HG03378 (cell line): Measurements from ENCODE around the gene RHD.
"Not testable (repeated sequence)": the region's sequence is repeated elsewhere in the genome, so short reads cannot be mapped to it uniquely, and the experiment has no call there.

Experiments used
- ATAC-seq: cut with Tn5 transposase; IDR thresholded peaks from one replicate; pipeline ENCODE4 v1.9.1; 2021; ENCODE audit warnings: mild to moderate bottlenecking, moderate library complexity; ENCODE audit not compliant: unreplicated experiment

Gene RHD

DNA sequence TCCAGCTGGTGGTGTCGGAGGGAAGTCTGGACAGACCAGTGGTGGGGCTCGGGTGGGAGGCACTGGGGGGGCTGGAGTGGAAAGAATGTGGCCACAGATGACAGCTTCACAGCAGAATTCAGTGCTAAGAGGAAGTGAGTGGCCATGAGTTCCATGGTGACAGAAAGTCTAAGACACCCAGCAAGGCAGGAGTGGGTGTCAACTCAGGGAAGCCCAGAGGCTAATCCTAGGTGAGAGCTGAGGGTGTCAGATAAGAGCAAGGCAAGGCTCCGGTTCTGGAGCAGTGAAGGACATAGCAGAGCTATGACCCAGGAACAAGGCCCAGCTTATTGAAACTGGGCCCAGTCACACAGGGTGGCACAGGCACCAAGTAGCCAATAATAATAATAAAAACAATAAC lies 30.0 kb downstream of the RHD start:
- not testable (repeated sequence) for ATAC-seq

DNA sequence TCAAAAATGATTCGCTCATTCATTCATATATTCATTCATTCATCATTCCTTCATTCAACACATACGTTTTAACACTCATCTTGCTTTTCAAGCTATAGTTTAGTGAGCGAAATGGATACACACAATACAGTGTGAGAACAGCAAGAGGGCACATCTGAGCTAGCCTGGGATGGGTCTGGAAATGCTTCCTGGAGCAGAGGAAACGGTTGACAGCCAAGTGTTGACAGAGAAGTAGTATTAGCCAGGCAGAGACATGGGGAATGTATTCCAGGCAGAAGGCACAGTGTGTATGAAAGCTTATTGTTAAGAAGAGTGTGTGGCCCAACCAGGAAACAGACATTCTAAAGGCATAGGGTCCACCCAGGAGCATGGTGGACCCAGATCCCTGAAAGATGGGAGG lies 32.6 kb downstream of the RHD start:
- ATAC-seq = not testable (repeated sequence)

DNA sequence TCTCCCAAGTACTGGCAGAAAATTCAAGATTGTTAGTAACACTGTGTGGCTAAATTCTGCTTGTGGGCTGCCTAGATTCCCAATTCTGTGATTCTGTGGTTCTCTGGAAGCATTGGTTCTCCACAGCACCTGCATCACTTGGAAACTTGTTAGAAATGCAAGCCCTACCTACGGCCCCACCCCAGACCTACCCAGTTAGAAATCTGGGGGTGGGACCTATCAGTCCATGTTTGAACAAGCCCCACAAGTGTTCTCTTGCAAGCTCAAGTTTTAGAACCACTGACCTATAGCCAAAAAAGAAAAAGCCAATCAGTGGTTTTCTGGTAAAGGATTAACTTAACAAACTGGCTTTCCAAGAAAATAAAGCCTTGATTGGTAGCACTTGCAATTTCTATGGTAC lies 35.9 kb downstream of the RHD start:
- ATAC-seq = not testable (repeated sequence)

DNA sequence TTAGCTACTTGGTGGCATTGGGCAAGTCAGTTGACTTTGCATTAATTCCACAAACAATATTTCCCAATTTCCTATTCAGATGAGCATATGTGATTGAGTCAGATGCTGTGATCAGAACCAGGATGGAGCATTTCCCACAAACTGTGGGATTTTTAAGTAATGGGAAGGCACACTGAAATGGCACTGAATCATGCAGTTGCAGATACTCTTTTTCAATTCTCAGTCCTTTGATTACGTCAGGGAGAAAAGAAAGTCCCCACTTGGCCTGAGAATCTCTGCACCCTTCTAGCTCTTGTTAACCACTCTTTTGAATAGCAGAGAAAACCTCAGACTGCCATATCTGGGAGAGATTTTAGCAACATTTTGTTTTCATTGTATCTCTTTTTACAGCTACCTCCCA lies 36.8 kb downstream of the RHD start:
- ATAC-seq = not testable (repeated sequence)

DNA sequence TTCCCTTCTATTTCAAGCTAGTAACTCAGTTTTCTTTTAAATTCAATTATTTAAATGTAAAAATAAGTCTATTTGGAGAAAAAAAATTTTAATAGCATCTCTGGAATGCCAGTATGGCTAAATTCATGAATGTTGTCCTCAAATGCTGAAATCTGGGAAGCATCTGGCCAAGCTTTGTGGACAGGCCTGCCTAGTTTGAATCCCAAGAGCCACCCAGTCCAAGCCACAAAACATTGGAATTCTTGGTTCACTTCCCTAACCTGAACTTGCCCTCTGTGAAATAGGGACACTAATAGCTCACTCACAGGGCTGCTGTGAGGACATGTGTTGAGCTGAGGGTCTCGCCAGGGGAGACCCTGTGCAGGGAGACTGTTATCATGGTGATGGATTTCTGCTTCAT lies 37.2 kb downstream of the RHD start:
- ATAC-seq = not testable (repeated sequence)

DNA sequence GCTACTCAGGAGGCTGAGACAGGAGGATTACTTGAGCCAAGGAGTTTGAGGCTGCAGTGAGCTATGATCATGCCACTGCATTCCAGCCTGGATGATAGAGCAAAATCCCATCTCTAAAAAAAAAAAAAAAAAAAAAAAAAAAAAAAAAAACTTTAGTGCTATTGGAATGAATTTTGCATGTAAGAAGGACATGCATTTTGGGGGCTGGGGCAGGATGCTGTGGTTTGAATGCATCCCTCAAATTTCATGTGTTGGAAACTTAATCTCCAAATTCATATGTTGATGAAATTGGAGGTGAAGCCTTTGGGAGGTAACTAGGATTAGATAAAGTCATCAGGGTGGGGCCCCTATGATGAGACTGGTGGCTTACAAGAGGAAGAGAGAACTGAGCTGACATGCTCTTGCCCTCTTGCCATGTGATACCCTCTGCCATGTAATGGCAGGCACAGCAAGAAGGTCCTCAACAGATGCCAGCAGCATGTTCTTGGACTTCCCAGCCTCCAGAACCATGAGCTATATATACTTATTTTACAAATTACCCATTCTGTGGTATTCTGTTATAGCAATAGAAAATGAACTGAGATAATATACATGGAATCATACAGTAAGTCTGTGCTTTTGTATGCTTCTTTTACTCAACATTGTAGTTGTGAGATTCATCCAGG lies 40.6 kb downstream of the RHD start:
- ATAC-seq = not testable (repeated sequence)

DNA sequence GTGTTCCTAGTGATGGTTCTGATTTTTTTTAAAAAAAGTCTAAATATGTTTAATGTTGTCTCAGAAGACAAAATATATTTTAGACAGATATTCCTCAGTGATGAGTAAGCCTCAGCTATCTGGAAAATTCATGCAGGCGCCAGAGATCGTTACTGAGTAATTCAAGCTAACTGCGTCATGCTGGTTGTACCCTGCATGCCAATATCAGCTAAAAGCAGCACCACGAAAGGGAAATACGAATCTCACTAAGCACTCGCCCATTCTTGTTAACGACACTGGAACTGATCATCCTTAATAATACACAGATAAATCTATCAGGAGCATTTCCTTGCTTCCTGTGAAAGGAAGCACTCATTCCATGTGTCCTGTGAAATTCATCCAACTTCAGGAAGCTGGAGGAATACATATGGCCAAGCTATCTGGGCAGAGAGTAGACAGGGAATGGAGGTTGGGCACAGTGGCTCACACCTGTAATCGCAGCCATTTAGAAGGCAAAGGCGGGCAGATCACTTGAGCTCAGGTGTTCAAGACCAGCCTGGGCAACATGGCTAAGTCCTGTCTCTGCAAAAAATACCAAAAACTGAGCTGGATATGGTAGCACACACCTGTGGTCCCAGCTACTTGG lies 48.1 kb downstream of the RHD start:
- not testable (repeated sequence) for ATAC-seq

DNA sequence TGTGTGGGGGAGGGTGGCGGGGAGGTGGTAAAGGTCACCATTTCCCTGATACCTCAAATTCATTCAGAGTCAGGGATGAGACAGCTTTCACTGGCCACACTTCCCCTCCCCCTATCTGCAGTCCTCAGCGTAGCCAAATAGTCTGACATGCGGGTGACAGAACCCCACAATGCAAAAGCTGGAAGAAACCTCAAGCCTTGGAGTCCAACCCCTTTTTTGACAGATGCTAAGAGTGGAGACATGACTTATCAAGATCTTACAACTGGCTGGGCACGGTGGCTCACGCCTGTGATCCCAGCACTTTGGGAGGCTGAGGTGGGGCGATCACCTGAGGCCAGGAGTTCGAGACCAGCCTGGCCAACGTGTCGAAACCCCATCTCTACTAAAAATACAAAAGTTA lies 49.8 kb downstream of the RHD start:
- ATAC-seq = not testable (repeated sequence)

DNA sequence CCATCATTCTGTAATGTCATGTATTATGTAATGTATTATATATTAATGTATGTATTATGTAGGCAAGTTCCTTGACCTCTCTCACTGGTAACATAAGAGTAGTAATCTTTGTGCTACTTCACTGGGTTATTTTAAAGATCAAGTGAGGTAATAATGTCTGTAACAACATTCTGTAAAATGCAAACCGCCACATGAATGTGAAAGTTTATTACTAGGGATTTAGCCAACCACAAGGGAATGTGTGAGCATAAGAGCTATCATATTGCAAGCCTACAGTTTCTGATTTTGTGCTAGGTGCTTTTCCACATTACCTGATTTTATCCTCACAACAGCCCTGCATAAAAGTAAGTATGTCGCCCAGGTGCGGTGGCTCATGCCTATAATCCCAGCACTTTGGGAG lies 52.1 kb downstream of the RHD start:
- not testable (repeated sequence) for ATAC-seq

DNA sequence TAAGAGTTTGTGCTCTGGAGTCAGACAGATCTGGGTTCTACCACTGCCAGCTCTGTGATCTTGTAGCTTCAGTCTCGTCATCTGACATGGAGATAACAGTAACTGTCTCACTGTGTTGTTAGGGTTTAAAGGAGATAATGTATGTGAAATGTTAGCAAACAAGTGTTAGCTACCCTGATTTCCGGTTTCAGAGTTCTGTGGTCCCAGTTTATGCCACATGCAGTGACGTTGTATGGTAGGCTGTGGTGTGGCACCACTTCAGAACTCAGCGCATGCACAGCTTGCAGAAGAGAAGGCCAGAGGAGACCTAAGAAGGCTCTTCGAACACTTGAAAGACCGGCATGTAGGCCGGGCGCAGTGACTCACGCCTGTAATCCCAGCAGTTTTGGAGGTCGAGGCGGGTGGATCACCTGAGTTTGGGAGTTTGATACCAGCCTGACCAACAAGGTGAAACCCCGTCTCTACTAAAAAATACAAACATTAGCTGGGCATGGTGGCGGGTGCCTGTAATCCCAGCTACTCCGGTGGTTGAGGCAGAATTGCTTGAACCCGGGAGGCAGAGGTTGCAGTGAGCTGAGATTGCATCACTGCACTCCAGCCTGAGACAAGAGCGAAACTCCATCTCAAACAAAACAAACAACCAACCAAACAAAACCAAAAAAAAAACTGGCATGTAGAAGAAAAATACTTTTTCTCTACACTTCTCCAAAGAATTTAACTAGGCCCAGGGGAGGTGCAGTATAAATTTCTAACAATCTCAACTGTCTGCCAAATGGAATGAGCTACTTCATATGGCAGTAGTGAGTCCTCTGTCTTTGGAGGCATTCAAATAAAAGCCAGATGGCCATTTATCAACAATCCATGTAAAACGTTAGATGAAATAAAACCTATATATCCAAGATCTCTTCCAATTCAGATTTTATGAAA lies 55.8 kb downstream of the RHD start:
- ATAC-seq = not testable (repeated sequence)

DNA sequence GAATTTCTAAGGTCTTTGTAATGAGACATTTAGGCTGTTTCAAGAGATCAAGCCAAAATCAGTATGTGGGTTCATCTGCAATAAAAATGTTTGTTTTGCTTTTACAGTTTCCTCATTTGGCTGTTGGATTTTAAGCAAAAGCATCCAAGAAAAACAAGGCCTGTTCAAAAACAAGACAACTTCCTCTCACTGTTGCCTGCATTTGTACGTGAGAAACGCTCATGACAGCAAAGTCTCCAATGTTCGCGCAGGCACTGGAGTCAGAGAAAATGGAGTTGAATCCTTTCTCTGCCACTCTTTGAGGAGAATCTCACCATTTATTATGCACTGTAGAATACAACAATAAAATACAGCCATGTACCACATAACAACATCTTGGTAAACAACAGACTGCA lies 56.5 kb downstream of the RHD start:
- ATAC-seq = not testable (repeated sequence)

DNA sequence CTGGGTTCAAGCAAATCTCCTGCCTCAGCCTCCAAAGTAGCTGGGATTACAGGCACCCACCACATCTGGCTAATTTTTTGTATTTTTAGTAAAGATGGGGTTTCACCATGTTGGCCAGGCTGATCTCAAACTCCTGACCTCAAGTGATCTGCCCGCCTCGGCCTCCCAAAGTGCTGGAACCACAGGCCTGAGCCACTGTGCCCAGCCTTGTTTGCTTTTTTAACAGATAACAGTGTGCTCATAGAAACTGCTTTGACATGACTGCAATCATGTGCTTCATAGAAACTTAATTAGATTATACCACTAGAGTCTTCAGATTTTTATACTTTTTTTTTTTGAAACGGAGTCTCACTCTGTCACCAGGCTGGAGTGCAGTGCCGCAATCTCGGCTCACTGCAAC lies 57.0 kb downstream of the RHD start:
- not testable (repeated sequence) for ATAC-seq

DNA sequence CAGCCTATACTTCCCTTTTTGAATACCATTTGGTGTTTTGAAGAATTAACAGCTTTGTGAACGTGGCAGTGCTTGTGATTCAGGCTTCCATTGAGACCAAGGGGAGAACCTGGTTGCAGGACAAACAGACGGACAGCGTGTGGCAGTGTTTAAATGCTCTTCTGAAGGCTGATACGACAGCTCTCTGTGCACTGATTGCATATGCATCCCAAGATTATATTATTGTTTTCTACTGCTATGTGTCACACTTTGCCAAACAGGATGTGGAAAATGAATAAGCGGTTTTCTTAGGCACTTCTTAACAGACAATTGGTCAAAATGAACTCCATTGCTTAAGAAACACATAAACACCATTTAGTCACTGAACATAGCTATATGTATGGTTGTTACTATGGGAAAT lies 57.6 kb downstream of the RHD start:
- ATAC-seq = not testable (repeated sequence)

DNA sequence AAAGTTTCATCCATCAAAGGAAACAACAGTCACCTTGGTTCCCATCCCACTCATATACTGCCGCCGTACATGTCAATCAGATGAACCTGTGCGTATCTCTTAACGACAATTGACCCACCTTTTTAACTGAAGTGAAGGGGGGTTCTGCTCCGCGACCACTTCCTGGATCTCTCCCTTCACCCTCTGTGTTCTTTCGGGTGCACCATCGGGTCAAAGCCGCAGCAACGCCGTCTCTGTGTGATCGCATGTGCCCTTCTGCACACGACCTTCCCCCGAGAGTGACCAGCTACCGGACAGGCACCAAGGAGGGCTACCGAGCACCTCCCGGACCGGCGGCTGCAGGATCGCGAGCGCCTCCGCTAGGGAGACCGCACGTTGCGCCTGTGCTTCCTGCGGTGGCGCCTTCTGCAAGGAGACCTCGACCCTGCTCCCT lies 64.6 kb downstream of the RHD start:
- peak; percentile 29 for ATAC-seq

DNA sequence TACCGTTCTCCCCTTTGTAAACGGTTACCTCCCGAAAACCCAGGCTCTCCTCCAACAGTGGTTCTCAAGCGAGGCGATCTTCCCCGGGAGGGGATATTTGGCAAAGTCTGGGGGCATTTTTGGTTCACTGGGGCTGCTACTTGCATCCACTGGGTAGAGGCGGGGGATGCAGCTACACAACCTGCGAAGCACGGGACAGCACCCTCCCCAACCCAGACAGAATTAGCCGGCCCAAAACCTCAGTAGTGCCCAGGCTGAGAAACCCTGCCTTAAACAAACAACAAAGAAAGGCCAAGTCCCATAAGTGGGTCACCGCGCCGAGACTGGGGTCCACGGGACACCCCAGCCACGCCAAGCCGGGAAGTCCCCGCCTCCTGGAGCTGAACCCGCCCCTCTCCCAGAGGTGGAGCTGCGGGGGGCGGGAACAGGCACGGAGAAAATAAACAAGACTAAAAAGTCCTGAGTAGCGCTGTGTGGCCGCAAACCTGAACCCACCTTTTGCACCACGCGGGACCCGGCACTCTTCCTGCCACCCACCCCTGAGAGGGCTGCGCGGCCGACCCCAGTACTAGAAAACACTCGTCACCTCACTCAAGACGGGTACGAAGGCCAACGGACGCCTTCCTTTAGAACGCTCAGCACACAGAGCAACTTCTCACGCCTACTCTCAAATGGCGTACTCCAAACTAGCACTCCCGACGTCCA lies 65.3 kb downstream of the RHD start:
- ATAC-seq = peak; percentile 46

DNA sequence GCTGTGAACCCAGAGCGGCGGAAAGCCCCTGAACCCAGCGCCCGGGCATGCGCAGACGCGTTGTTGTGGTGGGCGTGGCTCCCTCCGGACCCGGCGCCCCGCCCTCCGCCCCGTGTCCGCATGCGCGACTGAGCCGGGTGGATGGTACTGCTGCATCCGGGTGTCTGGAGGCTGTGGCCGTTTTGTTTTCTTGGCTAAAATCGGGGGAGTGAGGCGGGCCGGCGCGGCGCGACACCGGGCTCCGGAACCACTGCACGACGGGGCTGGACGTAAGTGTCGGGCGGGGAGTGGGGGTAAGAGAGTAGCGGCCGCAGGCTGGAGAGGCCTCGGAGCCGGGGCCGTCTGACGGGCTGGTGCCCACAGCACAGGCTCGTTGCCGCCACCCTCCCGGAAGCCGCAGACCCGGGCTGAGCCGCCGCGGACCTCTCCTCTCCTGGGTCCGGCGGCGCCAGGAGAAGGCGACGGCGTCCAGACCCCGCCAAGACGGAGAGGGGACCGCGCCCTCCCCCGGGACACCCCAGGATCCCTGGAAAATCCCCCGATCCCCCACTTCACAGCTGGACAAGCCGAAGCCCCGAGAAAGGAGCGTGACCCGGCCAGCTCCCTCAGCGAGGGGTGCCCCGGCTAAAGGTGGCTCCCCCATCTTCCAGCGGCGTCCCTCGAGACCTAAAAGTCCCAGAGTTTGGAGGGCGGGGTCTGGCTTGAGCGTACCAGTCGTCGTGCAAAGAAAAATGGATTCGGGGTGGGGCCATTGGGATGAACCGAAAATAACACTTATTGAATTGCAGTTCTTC lies 66.1 kb downstream of the RHD start, which contains the start of gene TMEM50A:
TSS of gene TMEM50A (plus strand) at position 147 of the 794 bp plus-strand sequence. CDS start 2,153 bp downstream, outside the sequence.
- ATAC-seq = peak; percentile 42

DNA sequence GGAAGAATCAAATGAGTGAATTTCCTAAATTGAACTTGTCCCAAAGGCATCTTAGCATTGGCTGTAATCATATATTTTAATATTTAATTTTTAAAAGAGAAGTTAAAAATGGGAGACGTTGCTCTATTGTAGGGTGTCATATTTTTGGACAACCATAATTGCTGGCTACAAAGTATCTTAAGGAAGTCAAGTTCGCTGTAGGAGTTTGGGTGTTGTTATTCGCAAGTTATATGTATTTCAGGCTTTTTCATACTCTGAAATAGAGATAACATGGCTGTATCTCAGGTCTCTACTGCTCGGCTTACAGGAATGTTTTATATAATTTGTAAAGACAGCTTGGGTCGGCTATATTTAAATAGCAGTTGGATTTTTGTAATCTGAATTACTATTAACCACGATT lies 66.7 kb downstream of the RHD start:
- ATAC-seq = no peak

DNA sequence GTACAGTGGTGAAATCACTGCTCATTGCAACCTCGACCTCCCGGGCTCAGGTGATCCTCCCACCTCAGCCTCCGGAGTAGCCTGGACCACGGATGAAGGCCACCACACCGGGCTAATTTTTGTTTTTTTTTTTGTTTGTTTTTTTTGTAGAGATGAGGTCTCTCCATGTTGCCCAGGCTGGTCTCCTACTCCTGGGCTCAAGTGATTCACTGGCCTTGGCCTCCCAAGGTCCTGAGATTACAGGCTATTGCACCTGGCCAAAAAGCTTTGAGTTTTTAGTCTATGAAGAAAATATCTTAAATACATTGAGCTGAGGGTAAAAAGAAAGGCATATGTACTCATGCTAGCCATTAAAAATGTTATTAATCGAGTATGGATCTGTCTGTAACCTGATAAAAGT lies 69.4 kb downstream of the RHD start:
- no peak for ATAC-seq

DNA sequence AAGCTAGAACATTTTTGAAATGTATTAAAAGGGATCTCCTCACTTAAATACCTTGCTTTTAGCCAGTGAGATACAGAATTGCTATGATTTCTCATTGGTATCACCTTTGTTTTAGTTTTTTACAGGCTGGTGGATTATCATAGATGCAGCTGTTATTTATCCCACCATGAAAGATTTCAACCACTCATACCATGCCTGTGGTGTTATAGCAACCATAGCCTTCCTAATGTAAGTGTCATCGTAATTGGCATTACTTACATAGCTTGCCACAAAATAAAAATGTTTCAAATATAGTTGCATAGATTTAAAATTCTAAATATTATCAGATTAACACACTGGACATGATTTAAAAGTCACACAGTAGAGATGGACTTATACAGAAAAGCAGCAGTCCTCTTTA lies 70.5 kb downstream of the RHD start:
- ATAC-seq = no peak

DNA sequence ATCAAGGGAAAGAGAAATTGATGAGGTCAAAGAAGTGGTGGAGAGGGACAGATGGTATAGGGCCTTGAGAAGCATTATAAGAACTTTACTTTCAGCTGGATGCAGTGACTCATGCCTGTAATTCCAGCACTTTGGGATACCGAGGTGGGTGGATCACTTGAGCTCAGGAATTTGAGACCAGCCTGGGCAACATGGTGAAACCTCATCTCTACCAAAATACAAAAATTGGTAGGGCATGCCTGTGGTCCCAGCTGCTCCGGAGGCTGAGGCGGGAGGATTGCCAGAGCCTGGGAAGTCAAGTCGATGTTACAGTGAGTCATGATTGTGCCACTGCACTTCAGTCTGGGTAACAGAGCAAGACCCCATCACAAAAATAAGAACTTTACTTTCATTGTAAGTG lies 71.6 kb downstream of the RHD start:
- no peak for ATAC-seq
